ENCODE measurements around the gene MYH9.

MYH9 gene

DNA sequence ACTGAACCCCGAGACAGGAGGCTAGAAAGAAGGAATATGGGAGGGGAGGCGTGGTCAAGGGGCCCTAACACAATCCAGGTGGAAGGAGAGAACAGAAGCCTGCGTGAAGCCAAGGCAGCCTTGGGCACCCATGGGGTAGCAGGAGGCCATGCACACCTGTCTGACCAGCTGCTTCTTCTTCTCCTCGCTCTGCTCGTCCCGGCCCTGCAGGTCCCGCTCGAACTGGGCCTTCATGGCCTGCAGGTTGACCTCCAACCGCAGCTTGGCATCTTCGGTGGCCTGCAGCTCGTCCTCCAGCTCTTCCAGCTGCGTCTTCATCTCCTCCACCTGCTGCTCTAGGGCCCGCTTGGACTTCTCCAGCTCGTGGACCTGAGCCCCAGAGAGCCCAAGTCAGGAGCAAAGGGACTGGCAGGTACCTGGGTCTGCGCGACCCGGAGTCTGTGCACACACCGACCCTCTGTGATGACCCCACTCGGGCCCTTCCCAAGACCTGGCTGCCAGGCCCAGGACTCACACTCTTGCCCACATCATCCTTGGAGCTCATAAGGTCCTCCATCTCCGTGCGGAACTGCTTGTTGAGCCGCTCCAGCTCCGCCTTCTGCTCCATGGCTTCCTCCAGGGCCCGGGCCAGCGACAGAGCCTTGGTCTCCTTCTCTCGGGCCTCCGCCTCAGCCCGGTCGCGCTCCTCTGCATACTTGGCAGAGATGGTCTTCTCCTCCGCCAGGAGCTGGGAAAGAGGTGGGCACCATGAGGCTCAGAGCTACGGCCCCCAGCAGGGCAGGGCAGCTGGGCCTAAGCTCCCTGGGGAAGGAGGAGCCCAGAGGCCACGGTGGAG, 99.0 kb downstream of the MYH9 start:
- no peak for DNase-seq (ENCODE audit: low spot score)
- peak overlapping the region; percentile 46 for H3K27ac ChIP-seq
- CTCF ChIA-PET, result no interaction called here
- POLR2A ChIA-PET (ENCODE audit: low non-redundant PET), result no interaction called here
- TF ChIP-seq, protein P1, sequence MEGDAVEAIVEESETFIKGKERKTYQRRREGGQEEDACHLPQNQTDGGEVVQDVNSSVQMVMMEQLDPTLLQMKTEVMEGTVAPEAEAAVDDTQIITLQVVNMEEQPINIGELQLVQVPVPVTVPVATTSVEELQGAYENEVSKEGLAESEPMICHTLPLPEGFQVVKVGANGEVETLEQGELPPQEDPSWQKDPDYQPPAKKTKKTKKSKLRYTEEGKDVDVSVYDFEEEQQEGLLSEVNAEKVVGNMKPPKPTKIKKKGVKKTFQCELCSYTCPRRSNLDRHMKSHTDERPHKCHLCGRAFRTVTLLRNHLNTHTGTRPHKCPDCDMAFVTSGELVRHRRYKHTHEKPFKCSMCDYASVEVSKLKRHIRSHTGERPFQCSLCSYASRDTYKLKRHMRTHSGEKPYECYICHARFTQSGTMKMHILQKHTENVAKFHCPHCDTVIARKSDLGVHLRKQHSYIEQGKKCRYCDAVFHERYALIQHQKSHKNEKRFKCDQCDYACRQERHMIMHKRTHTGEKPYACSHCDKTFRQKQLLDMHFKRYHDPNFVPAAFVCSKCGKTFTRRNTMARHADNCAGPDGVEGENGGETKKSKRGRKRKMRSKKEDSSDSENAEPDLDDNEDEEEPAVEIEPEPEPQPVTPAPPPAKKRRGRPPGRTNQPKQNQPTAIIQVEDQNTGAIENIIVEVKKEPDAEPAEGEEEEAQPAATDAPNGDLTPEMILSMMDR (conservative IDR thresholded peaks at IDR 0.05; ENCODE audit: low read depth), result no peak

DNA sequence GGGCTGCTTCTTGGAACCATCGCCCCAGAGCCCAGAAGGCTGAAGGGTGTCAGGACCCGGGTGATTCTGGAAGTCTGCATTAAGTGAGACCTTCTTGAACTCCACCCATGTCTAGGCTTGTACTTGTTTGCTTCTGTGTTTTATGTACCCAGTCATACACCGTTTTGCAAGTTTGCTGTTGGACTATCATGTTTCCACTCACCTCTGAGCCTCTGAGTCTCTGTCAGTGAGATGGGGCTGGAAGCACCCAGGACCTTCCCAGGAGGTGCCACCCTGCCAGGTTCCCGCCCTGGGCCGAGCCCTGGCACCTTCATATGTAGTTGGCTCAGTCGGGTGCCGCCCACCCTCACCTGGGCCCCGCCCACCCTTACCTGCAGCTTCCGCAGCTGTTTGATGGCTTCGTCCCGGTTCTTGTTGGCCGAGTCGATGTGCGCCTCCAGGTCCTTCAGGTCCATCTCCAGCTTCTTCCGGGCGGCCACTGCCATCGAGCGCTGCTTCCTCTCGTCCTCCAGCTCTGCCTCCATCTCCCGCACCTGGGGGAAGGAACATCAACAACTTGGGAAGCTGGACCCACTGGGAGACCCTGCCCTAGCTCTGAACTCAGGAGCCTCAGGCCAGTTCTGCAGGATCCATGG, 99.8 kb downstream of the MYH9 start:
- ChIA-PET CTCF (no interaction called here), POLR2A (ENCODE audit: low non-redundant PET) (no interaction called here)
- TF ChIP-seq, protein P1 (conservative IDR thresholded peaks at IDR 0.05; ENCODE audit: low read depth), result no peak
- DNase-seq (ENCODE audit: low spot score), result no peak
- peak overlapping the region; percentile 46 for H3K27ac ChIP-seq

DNA sequence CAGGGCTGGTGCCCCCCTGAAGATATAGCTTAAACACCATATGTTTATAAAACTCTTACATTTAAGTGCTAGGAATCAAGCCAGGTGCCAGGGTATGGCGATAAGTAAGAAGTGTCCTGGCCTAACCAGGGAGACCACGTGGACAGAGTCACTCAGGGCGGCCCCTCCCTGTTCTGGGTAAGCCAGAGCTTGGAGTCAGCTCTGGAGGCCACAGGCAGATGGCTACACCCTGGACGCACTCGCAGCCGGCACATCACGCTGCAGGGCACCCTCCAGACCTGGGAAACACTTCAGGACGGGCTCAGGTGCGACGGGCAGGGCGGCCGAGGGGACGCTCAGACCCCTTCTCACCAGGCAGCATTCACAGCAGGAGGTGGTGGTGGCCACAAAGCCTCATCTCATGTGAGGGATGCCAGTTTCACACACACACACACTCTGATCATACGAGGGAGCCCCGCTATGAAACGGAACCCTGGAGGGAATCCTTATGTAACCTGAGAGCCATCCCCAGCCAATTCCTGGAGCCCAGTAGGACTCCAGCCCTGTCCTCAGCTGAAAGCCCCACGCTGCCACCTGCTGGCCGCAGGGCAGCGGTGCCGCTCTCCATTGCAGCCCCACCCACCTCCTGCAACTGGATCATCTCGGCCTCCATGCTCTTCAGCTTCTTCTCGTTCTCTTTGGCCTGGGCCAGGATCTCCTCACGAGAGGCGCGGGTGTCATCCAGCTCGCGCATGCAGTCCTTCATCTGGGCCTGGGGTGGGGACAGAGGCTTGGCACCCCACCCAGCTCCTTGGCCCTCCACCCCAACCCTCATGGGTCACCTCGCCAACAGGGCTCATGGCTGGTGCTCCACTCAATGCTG, 101.4 kb downstream of the MYH9 start:
- TF ChIP-seq, protein P1 (conservative IDR thresholded peaks at IDR 0.05; ENCODE audit: low read depth), result peak; percentile 88
- CTCF ChIA-PET, result interaction anchor here (0.5 to 1.2 kb wide), 8 partner anchors 8 to 751 kb away, joined by 3 to 6 read pairs (median 4); partner anchors contain the start of gene APOL1

DNA sequence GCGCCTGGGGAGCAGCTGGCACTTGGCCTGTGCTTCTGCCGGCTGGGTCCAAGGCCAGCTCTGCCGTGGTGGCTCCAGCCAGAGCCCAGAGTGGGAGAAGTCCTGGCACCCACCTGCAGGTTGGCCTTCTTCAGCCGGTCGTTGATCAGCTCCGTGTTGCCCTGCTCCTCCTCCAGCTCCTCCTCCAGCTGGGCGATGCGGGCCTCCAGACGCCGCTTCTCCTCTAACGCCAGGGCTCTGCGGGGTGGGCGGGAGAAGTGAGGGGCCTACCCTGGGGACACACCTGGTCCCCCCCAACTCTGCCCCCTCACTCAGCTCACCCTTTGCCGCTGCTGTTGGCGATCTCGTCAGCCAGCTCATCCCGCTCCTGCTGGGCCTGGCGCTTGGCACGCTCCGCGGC, 102.2 kb downstream of the MYH9 start:
- POLR2A ChIA-PET (ENCODE audit: low non-redundant PET), result no interaction called here
- peak overlapping the region; percentile 37 for H3K27ac ChIP-seq
- TF ChIP-seq, protein P1 (conservative IDR thresholded peaks at IDR 0.05; ENCODE audit: low read depth), result no peak
- DNase-seq (ENCODE audit: low spot score), result no peak
- CTCF ChIA-PET, result interaction anchor here (0.5 to 1.1 kb wide), 2 partner anchors 12 to 65 kb away, joined by 3 to 6 read pairs; no protein-coding TSS in a partner anchor

More for the DNA sequence above, 101.4 kb downstream of the MYH9 start:
- POLR2A ChIA-PET (ENCODE audit: low non-redundant PET), result no interaction called here
- peak; percentile 57 for DNase-seq (ENCODE audit: low spot score)
- H3K27ac ChIP-seq, result peak overlapping the region; percentile 37

DNA sequence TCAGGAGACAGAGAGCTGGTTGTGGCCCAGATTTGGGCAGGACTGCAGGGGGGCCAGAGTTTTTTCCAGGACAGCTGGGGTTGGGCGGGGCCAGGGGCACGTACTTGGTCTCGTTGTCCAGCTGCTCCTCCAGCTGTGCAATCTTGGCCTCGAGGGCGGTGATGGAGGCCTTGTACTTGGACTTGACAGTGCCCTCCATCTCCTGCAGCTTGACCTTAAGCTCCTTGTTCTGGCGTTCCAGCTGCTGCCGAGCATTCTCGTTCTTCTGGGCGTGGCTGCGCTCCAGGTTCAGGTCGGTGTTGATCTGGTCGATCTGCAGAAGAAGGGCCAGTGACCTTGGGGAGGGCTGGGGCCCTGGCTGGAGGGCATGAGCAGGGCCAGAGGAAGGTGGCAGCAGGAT, 102.8 kb downstream of the MYH9 start:
- POLR2A ChIA-PET (ENCODE audit: low non-redundant PET), result no interaction called here
- no peak for DNase-seq (ENCODE audit: low spot score)
- H3K27ac ChIP-seq, result peak overlapping the region; percentile 37
- CTCF ChIA-PET, result interaction anchor here (0.5 kb wide), 1 partner anchor 11 kb away, joined by 6 read pairs; no protein-coding TSS in a partner anchor
- TF ChIP-seq, protein P1 (conservative IDR thresholded peaks at IDR 0.05; ENCODE audit: low read depth), result no peak

DNA sequence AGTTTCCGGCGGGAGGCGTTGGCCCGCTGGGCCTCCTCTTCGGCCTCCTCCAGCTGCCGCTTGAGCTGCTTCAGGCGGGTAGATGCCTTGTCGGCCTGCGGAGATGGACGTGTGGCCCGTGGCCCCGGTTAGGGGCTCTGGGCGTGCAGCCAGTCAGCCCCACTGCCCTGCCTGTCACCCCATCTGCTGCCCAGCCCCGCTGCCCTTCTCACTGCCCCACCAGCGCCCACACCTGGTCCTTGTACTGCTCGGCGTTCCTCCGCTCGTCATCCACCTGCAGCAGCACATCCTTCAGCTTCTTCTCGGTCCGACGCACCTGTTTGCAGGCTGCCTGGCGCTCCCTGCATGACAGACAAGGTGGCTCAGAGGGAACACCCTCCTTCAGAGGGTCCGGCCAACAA, 103.6 kb downstream of the MYH9 start:
- ChIA-PET CTCF (no interaction called here), POLR2A (ENCODE audit: low non-redundant PET) (no interaction called here)
- TF ChIP-seq, protein P1 (conservative IDR thresholded peaks at IDR 0.05; ENCODE audit: low read depth), result no peak
- peak overlapping the region; percentile 37 for H3K27ac ChIP-seq
- no peak for DNase-seq (ENCODE audit: low spot score)
